ENCODE data around the gene DTYMK. TPM values are rescaled to one million over a fixed set of nuclear protein-coding genes. Genes with fewer than 3 reads are reported as not detected.

The DTYMK gene
- total and polyA plus RNA-seq, 2 of the 4 experiments (the other 2 are of a cell fraction), result 31.7 to 50.1 TPM

- Histone ChIP-seq H3K9me1 (ENCODE audit: insufficient read depth, low read length) (peaks cover 11% of the 10 kb centered on the region), H2BK120ac (ENCODE audit: low read depth, low read length) (no peak overlapping the region), H3K9me3 (ENCODE audit: control insufficient read depth, insufficient read depth, low read length) (no peaks in the 10 kb centered on the region), H3K4me2 (ENCODE audit: low read depth, low read length) (peak overlapping the region; percentile 97), H3K18ac (ENCODE audit: low read depth, low read length) (no peak overlapping the region), H3K36me3 (ENCODE audit: control insufficient read depth, insufficient read depth, low read length) (peaks cover 15% of the 10 kb centered on the region; the same call in 1 of the 2 replicates), H4K8ac (ENCODE audit: low read depth in 2 of 2, low read length in 2 of 2) (peak overlapping the region; percentile 27 to 53; a peak in 2 of 4 replicates), H3K4ac (ENCODE audit: low read depth, low read length) (peak overlapping the region; percentile 64; the same call in 1 of the 2 replicates), H3K4me3 (ENCODE audit: insufficient read depth, low read depth, low read length) (peak overlapping the region; percentile 100), H2BK15ac (ENCODE audit: low read depth, low read length) (no peak overlapping the region), H3K56ac (ENCODE audit: extremely low read depth, insufficient read depth, low read length) (peak overlapping the region; percentile 88), H3K14ac (replicated peaks; ENCODE audit: low read depth, low read length) (peak overlapping the region; percentile 59; the same call in 1 of the 2 replicates), H2BK5ac (ENCODE audit: low read depth, low read length, poor library complexity, severe bottlenecking) (no peak overlapping the region), H4K20me1 (ENCODE audit: insufficient read depth, low read length) (peaks cover 58% of the 10 kb centered on the region), H2AK5ac (ENCODE audit: low read depth, low read length) (no peak overlapping the region), H2AK9ac (replicated peaks; ENCODE audit: low read depth, low read length, poor library complexity) (peak overlapping the region; percentile 98), H4K5ac (ENCODE audit: low read depth, low read length) (no peak overlapping the region), H3K23ac (ENCODE audit: low read depth, low read length) (peak overlapping the region; percentile 79; the same call in 1 of the 2 replicates), H3K79me1 (ENCODE audit: low read depth in 1 of 2, low read length in 2 of 2) (peaks cover 32 to 73% of the 10 kb centered on the region in 2 experiments), H2AFZ (replicated peaks; ENCODE audit: low read length, poor library complexity) (peak overlapping the region; percentile 100), H3K27me3 (ENCODE audit: control insufficient read depth, insufficient read depth, low read length) (no peaks in the 10 kb centered on the region), H3K4me1 (ENCODE audit: control insufficient read depth, insufficient read depth, low read length) (peaks cover 3% of the 10 kb centered on the region; the same call in 1 of the 2 replicates), H2BK20ac (ENCODE audit: low read depth, low read length) (no peak overlapping the region), H3K27ac (ENCODE audit: insufficient read depth, low read length) (peak overlapping the region; percentile 45; the same call in 1 of the 2 replicates), H4K91ac (ENCODE audit: insufficient read depth, low read depth, low read length) (no peak overlapping the region), H3K9ac (ENCODE audit: low read depth, low read length) (peak overlapping the region; percentile 88; the same call in 1 of the 2 replicates)
- TF ChIP-seq FOS (IDR thresholded peaks at IDR 0.05; ENCODE audit: low read depth, low read length) (no peak), CHD1 (IDR thresholded peaks at IDR 0.05; ENCODE audit: low read depth, low read length) (no peak)
- dilution Hi-C loops (cut with HindIII; ENCODE audit: low sequenced_read_pairs, unreplicated experiment) (no loop called here), intact Hi-C loops (cut with micrococcal nuclease) (loop anchor here (5.0 kb wide), 2 partner anchors 131 to 281 kb away; partner anchors contain the start of genes FARP2 and STK25), in situ Hi-C loops (cut with MboI; ENCODE audit: low sequenced_read_pairs) (no loop called here)
- ATAC-seq (ENCODE audit: low read depth) (peak; percentile 3), DNase-seq (peak; percentile 18)
- ChIA-PET CTCF (interaction anchor here (1.1 to 1.6 kb wide), 2 partner anchors 10 to 27 kb away, joined by 3 to 4 read pairs; no protein-coding TSS in a partner anchor), POLR2A (ENCODE audit: unreplicated experiment) (interaction anchor here (0.5 kb wide), 1 partner anchor 396 kb away, joined by 3 read pairs; no protein-coding TSS in a partner anchor)
- BruUV-seq (replicated peaks), result no TSS peak
- WGBS, 2 experiments (ENCODE audit: extremely low coverage in 2 of 2, insufficient read length in 1 of 2), result no CpG with 5 or more reads among the region's 67 CpGs
Measured at GRCh38 chr2:241637795-241638660, 48.6 kb downstream of the DTYMK start.
